HG02973 (cell line): Measurements from ENCODE around the gene ZNF154.
A peak's percentile ranks its signal among the peaks of the same experiment; 100 is the strongest.
"Not testable (repeated sequence)": the region's sequence is repeated elsewhere in the genome, so short reads cannot be mapped to it uniquely, and the experiment has no call there.

Experiments used
- ATAC-seq: cut with Tn5 transposase; IDR thresholded peaks from one replicate; pipeline ENCODE4 v1.9.1; 2021; ENCODE audit warnings: moderate library complexity; ENCODE audit not compliant: unreplicated experiment

Gene ZNF154

DNA sequence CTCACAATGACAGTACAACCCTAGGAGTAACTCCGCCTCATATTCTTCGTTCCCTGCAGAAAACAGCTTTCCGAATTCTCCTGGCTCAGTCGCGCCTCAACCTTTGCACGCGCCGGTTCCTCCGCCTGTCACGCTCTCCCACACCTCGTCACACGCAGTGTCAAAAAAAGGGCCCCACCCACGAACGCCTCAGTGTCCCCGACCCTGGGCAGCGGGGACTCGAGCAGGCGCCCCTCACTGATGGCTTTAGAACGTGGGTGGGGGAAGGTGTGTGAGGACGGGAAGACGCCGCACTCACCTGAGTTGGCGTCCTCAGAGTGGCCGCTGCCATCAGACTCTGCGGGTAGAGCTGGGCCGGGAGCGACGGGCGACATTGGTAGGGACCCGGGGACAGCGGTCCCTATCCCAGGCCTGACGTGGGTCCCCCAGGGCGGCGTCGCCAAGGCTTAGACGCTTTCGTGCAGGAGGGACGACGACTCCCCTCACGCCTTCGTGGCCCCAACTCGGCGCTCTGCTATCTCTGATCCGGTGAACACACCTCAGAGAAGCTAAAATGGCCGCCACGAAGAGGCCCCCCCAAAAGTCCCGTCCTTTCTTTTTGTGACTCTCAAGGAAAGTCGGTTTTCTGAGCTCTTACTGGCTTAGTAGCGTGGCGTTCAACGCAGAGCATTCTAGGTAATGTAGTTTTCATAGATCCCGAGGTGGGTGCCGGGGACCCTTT lies at the start of gene ZNF154:
Gene ZNF154 (minus strand): TSS at position 564 of the 721 bp plus-strand sequence. CDS start 233 bp downstream, at position 331.
- no peak for ATAC-seq

DNA sequence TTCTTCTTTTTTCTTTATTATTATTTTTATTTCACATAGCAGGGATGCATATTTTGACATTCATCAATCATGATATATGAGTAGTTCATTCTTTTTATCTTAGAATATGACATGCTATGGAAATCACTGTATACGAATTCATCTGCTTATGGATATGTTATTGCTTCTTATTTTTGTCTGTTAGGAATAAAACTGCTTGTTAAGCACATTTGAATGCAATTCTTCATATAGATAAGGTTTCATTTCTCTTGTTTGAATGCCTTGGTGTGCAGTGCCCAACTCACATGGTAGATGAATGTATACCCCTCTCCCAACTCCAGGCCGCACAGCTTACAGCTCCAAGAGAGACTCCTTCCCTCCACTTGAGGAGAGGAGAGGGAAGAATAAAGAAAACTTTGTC lies 48.9 kb upstream of the ZNF154 start:
- ATAC-seq, result no peak

DNA sequence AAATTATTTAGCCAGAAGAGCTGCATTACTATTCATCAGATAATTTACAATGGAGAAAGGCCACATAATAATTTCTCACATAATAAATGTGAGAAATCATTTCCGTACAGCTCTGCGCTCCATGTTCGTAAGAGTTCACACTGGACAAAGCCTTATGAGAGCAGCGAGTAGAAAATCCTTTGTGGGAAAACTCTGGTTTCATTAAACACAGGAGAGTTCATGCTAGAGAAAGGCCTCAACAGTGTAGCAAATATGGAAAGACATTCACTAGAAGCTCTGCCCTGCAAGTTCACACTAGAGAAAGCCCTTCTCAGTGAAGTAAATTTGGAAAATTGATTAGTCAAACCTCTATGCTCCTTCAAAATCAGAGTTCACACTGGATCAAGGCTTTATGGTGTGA lies 46.0 kb upstream of the ZNF154 start:
- no peak for ATAC-seq

DNA sequence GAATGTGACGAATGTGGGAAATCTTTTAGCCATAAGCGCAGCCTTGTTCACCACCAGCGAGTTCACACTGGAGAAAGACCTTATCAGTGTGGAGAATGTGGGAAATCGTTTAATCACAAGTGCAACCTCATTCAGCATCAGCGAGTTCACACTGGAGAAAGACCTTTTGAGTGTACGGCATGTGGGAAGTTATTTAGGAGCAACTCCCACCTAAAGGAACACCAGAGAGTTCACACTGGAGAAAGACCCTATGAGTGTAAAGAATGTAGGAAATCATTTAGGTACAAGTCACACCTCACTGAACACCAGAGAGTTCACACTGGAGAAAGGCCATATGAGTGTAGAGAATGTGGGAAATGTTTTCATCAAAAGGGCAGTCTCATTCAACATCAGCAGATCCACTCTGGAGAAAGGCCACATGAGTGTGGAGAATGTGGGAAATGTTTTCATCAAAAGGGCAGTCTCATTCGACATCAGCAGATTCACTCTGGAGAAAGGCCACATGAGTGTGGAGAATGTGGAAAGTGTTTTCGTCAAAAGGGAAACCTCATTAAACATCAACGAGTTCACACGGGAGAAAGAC lies 45.2 kb upstream of the ZNF154 start:
- ATAC-seq, result no peak

DNA sequence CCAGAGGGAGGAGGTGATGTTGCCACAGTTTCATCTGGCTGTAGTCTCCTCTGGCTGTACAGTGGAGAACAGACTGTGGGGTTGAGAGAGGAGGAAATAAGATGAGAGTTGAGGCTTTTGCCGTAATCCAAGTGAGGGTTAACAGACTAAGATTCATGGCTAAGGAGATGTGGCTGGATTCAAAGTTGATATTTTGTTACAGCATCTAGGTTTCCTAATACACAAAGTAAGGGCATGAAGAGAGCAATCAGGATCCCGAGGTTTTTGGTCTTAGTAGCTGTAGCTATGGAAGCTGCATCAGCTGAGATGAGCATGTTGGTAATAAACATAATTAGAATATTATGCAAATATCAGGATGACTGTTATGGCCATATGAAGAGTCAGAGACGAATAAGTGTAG lies 39.0 kb upstream of the ZNF154 start:
- ATAC-seq, result no peak

DNA sequence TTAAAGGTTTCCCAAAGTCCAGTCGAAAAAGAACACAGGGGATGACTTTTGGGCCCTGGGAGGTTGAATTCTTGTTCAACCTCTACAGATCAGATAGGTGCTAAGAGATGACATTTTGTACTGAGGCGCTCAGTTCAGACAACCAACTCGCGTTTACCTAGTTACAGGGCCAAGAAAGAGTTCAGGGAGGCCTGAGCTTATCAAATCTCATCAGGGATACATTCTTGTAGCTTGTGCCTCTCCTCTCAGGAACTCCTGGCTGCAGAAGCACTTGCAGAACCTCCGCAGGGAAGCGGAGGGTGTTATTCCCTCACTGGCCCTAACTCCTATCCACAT lies 38.4 kb upstream of the ZNF154 start:
- no peak for ATAC-seq

DNA sequence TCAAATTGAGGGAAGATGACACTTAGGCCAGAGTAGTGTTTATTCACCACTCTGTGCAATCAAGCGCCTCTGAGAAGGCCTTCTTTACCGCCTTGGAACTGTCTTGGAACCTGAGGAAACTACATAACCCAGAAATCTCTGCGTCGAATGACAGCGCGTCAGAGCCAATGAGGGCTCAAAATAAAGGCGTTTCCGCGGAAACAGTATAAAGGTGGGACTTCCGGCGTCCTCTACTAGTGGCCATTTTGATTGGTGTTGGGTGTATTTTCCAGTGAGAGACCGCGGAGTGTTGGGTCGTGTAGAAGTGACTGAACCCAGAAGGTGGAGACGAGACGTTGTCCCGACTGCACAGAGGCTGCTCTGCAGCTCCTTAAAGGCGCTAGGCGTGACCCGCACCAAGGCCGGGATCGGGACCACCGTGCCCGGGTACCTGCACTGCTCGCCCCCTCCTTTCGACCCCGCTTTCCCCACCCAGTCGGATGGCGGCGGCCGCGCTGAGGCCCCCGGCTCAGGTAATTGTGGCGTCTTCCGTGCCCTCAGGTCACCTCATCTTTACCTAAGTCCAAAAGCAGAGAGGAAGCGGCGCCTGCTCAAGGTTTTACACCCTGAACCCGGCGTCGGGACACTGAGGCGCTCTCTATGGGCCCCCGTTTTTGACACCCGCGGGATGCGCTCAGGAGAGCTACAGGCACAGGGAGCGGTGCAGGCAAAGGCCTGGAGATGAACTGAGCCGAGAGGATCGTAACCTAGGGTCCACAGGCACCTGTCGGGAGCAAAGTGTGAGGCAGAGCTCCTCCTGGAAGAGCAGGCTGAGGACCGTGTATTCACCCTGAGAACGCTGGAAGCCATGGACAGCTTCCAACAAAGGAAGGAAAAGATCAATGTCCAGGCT lies 37.8 kb upstream of the ZNF154 start, which contains the start of gene ZNF776:
Gene ZNF776 (plus strand): TSS at position 236 of the 892 bp plus-strand sequence. CDS start 244 bp downstream, at position 480.
- peak; percentile 96 for ATAC-seq

DNA sequence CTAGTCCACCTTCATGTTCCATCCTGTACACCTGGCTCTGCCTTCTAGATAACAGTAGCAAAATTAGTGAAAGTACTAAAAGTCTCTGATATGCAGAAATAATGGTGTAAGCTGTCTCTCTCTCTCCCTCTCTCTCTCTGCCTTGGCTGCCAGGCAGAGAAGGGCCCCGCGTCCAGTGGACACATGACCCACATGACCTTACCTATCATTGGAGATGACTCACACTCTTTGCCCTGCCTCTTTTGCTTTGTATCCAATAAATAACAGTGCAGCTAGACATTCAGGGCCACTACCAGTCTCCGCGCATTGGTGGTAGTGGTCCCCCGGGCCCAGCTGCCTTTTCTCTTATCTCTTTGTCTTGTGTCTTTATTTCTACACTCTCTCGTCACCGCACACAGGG lies 29.8 kb upstream of the ZNF154 start:
- ATAC-seq, result not testable (repeated sequence)

DNA sequence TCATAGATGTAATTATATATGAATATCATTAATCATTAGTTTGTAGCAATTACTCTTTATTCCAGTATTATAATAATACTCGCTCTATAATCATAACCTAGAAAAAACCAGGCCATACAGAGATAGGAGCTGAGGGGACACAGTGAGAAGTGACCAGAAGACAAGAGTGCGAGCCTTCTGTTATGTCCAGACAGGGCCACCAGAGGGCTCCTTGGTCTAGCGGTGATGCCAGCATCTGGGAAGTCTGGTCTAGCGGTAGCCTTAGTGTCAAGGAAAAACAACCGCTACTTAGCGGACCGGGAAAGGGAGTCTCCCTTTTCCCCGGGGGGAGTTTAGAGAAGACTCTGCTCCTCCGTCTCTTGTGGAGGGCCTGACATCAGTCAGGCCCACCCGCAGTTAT lies 29.3 kb upstream of the ZNF154 start:
- ATAC-seq, result not testable (repeated sequence)

DNA sequence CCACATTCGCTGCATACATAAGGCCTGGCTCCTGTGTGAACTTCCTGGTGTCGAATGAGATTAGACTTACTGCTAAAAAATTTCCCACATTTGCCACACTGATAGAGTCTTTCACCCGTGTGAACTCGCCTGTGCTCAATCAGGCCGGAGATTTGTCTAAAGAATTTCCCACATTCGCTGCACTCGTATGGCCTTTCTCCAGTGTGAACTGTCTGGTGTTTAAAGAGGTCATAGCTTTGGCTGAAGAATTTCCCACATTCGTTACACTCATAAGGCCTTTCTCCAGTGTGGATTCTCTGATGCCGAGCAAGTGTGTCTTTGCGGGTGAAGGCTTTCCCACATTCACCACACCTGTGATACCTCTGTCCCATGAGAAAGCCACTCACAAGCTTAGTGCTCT lies 11.9 kb upstream of the ZNF154 start:
- no peak for ATAC-seq

DNA sequence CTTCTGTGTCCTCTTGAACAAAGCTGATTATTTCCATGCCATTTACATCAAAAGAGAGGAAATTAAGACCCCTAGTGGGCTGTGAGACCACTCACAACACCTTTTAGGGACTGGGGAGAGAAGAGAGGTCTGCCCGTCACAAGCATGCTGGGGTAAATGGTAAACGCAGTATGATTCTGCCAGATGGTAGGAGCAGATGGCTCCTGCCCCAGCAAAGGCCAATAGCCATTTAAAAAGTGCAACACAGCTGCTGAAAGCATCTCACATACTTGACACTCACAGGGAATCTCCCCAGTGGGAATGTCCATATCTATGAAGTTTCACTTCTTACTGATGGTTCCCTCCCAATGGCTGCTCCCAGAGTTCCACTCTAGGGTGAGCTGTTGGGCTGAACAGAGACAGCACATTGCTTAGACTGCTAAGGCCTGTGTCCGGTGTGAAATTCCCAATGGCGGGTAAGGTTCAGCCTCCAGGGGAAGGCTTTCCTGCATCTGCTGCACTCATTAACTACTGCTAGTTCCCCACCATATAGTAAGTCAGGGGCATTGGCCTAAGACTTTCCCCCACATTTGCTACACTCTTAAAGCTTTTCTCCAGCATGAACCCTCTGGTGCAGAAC lies 11.0 kb upstream of the ZNF154 start:
- ATAC-seq, result no peak

DNA sequence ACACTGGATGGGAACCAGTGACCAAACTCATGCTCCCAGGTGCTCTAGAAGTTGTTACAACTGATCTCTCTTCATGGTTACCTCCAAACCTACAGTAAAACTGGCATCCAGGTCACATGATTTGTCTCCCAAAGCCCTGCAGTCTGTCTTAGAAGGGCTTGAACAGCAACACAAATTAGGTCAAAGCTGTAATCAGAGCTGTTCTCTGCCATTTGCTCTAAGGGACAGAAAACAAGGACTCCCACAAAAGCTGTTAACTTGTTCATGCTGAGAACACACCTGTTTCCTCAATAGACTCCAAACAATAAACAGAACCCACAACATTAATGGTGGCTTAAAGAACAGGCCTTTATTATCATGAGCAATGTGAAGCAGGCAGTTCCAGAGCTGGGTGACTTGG lies 10.4 kb upstream of the ZNF154 start:
- ATAC-seq, result no peak

DNA sequence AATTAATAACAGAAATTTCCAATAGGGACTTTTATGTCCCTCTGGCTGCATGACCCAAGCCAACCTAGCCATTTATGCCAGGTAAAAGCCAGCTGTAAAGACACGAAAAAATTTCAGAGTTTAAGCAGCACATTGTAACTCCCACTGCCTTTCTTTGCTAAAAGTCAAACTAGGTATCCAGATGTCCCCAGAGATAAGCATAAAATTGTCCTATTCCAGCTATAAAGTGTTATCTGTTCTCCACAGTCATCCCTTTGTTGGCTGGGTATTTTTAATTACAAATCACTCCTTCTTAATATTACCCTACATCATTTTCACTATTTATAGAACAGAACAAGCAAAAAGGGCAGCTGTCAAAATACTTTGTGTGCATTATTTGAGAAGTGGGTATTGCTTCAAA lies 3.2 kb upstream of the ZNF154 start:
- ATAC-seq, result no peak

DNA sequence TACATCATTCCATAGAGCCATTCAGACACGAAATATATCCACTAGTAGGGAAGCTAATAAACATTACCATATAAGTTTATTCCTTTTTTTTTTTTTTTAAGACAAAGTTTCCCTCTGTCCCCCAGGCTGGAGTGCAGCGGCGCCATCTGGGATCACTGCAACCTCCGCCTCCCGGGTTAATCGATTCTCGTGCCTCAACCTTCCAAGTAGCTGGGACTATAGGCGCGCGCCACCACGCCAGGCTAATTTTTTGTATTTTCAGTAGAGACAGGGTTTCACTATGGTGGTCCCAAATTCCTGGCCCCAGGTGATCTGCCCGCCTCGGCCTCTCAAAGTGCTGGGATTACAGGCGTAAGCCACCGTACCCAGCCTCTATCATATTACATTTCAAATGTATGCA lies 612 bp upstream of the ZNF154 start:
- ATAC-seq, result no peak

DNA sequence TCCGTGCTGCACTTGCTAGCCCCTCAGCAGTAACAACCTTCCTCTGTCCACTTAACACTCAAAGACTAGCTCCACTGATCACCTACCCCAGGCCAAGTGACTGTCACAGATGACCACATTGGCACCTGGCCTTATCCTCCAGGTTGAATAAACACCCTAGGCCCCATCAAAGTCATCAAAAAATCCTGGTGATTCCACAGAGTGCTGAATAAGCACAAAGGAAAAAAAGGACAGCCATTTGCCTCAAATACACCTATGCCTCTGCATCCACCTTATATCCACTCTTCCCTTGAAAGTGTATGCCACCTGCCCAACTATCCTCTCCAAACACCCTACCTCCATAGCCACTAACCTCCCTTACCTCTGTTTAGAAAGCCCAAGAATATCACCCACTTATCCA lies 2.7 kb downstream of the ZNF154 start:
- ATAC-seq, result no peak

DNA sequence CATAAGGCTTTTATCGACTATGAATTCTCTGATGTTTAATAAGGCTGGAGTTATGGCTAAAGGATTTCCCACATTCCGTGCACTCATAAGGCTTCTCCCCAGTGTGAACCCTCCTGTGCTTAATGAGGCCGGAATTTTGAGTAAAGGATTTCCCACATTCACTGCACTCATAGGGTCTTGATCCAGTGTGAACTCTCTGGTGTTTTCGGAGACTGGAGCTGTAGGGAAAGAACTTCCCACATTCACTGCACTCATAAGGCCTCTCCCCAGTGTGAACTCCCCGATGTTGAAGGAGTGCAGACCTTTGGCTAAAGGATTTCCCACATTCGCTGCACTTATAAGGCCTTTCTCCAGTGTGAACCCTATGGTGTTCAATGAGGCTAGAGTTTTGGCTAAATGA lies 7.4 kb downstream of the ZNF154 start:
- ATAC-seq, result no peak

DNA sequence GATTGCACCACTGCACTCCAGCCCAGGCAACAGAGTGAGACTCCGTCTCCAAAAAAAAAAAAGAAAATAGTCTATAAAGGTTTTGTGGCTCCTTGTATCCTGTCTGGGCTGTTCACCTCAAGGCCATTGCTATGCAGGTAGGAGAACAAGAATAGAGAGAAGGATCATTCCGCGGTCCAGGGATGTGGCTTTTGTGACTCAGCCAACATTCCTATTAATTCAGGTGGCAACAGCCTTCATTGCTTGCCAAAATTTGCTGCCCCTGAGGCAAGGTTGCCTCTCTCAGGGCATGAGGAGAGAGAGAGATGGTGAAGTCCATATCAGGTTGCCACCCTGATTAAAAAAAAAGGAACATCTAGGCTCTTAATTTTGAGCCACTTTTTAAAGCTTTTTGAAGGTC lies 19.3 kb downstream of the ZNF154 start:
- no peak for ATAC-seq

DNA sequence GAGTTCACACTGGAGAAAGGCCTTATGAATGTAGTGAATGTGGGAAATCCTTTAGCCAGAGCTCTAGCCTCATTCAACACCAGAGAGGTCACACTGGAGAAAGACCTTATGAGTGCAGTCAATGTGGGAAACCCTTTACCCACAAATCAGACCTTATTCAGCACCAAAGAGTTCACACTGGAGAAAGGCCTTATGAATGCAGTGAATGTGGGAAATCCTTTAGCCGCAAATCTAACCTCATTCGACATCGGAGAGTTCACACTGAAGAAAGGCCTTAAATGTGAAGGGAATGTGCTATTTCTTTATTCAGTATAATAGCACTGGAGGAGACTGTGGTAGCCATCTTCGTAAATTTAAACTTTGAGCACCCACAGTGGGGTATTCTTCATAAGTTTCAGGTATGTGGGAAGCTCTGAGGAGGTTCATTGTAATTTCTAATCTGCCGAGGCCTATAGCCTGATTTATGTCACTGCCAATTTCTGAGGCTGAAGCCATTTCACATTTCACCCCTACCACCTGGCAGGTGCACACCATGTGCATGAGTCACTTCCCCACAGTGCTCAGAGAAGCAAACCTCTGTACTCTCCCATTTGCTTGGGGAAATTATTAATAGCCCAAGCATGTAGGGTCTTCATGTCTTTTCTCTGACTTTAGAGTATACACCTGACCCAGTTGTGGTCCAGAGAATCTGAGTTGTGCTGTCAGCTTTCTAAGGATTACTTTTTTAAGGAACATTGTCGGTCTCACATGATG lies 20.8 kb downstream of the ZNF154 start:
- no peak for ATAC-seq

DNA sequence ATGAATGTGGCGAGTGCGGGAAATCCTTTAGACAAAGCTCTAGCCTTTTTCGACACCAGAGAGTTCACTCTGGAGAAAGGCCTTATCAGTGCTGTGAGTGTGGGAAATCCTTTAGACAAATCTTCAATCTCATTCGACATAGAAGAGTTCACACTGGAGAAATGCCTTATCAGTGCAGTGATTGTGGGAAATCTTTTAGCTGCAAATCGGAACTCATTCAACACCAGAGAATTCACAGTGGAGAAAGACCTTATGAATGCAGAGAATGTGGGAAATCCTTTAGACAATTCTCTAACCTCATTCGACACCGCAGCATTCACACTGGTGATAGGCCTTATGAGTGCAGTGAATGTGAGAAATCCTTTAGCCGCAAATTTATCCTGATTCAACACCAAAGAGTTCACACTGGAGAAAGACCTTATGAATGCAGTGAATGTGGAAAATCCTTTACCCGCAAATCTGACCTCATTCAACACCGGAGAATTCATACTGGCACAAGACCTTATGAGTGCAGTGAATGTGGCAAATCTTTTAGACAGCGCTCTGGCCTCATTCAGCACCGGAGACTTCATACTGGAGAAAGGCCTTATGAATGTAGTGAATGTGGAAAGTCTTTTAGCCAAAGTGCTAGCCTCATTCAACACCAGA lies 21.5 kb downstream of the ZNF154 start:
- ATAC-seq, result no peak

DNA sequence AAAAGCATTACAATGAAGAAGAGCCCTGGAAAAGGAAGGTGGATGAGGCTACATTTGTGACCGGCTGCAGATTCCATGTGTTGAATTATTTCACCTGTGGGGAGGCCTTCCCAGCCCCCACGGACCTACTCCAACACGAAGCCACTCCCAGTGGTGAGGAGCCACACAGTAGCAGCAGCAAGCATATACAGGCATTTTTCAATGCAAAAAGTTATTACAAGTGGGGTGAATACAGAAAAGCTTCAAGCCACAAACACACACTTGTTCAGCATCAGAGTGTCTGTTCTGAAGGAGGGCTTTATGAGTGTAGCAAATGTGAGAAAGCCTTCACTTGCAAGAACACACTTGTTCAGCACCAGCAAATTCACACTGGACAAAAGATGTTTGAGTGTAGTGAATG lies 22.3 kb downstream of the ZNF154 start:
- no peak for ATAC-seq
